Stimulated activated naive CD8-positive, alpha-beta T cell treated with anti-CD3 and anti-CD28 coated beads, Interleukin-15, amount 100 ng/mL, for 72 hours (primary cell): Measurements from ENCODE around the gene VSIG10L.

Experiments
- ATAC-seq: fragments of 150-1000 bp; cut with Tn5 transposase; 2 replicates; pipeline ENCODE4 v1.10.0; 2021; ENCODE audit warnings: mild to moderate bottlenecking, moderate library complexity
- DNase-seq, 2 donors: peaks; one replicate each; pipeline ENCODE4 v3.0.0; 2021 to 2022
- H3K27ac Mint-ChIP-seq, 2 donors: one replicate each; pipeline ENCODE4 v1.8.0; 2022; ENCODE audit warnings: mild to moderate bottlenecking in 2 of 2, mixed read lengths in 2 of 2, moderate library complexity in 2 of 2
- H3K27me3 Mint-ChIP-seq: one replicate; pipeline ENCODE4 v1.8.0; 2022; ENCODE audit warnings: mixed read lengths
- H3K4me1 Mint-ChIP-seq: one replicate; pipeline ENCODE4 v1.8.0; 2022; ENCODE audit warnings: mild to moderate bottlenecking, mixed read lengths
- H3K4me3 Mint-ChIP-seq, 2 donors: one replicate each; pipeline ENCODE4 v1.8.0; 2022; ENCODE audit warnings: mild to moderate bottlenecking in 2 of 2, mixed read lengths in 2 of 2, moderate library complexity in 1 of 2
- H3K9me3 Mint-ChIP-seq, 2 donors: one replicate each; pipeline ENCODE4 v1.8.0; 2022; ENCODE audit warnings: mixed read lengths in 2 of 2

VSIG10L gene

GRCh38 chr19:51318687-51319648 is 23.0 kb downstream of the VSIG10L start:
- peaks cover 4 to 10% of the 10 kb centered on the region in 2 donors for H3K9me3 Mint-ChIP-seq
- DNase-seq = no peak
- H3K4me1 Mint-ChIP-seq = no peaks in the 10 kb centered on the region
- no peak overlapping the region for H3K27ac Mint-ChIP-seq
- H3K4me3 Mint-ChIP-seq = no peak overlapping the region
- no peak for ATAC-seq
- peaks cover 36% of the 10 kb centered on the region for H3K27me3 Mint-ChIP-seq

DNA sequence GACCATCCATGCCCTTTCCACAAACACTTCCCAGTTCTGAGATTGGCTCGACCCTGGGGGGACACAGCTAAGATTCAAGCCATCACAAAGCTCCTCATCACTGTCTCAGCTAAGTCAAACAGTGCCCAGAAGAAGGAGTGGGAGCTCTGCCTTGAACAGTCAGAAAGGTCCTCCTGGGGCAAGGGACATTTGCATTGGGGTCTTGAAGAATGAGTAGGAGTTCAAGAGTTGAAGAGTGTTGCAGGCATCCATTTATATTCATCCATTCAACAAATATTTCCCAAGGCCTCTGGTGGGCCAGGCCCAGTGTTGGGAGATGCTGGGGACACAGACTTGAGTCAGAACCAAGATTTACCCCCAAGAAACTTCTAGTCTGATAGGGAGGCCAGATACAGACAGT is 24.0 kb downstream of the VSIG10L start:
- Mint-ChIP-seq H3K27me3 (peaks cover 36% of the 10 kb centered on the region), H3K4me1 (no peaks in the 10 kb centered on the region), H3K4me3 (no peak overlapping the region), H3K9me3 (peaks cover 4 to 10% of the 10 kb centered on the region in 2 donors), H3K27ac (no peak overlapping the region)
- no peak for ATAC-seq
- DNase-seq = no peak

DNA sequence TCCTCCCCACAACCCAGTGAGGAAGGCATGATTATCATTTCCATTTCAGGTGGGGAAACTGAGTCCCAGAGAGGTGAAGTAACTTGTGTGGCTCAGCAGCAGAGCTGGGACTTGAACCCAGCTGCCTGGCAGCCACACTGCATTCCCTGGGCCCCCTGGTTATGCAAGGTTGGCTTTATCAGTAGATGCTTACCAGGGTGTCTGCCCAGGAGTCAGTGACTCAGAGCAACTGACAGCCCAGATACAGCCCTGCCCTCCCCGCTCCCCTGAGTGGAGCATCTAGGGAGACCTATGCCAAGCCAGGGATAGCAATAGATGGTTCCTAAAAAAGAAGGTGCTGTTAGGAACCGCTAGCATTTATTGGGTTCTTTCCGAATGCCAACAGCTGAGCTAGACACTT is 24.6 kb downstream of the VSIG10L start:
- no peaks in the 10 kb centered on the region for H3K4me1 Mint-ChIP-seq
- peaks cover 36% of the 10 kb centered on the region for H3K27me3 Mint-ChIP-seq
- ATAC-seq (no peak), DNase-seq (no peak)
- peaks cover 4 to 10% of the 10 kb centered on the region in 2 donors for H3K9me3 Mint-ChIP-seq
- H3K4me3 Mint-ChIP-seq = no peak overlapping the region
- no peak overlapping the region for H3K27ac Mint-ChIP-seq

- Mint-ChIP-seq H3K27ac (no peak overlapping the region), H3K9me3 (peaks cover 4 to 10% of the 10 kb centered on the region in 2 donors), H3K27me3 (peaks cover 39% of the 10 kb centered on the region), H3K4me3 (no peak overlapping the region), H3K4me1 (no peaks in the 10 kb centered on the region)
- ATAC-seq (no peak), DNase-seq (no peak)
Observed at GRCh38 chr19:51316688-51317087, 25.3 kb downstream of the VSIG10L start.

DNA sequence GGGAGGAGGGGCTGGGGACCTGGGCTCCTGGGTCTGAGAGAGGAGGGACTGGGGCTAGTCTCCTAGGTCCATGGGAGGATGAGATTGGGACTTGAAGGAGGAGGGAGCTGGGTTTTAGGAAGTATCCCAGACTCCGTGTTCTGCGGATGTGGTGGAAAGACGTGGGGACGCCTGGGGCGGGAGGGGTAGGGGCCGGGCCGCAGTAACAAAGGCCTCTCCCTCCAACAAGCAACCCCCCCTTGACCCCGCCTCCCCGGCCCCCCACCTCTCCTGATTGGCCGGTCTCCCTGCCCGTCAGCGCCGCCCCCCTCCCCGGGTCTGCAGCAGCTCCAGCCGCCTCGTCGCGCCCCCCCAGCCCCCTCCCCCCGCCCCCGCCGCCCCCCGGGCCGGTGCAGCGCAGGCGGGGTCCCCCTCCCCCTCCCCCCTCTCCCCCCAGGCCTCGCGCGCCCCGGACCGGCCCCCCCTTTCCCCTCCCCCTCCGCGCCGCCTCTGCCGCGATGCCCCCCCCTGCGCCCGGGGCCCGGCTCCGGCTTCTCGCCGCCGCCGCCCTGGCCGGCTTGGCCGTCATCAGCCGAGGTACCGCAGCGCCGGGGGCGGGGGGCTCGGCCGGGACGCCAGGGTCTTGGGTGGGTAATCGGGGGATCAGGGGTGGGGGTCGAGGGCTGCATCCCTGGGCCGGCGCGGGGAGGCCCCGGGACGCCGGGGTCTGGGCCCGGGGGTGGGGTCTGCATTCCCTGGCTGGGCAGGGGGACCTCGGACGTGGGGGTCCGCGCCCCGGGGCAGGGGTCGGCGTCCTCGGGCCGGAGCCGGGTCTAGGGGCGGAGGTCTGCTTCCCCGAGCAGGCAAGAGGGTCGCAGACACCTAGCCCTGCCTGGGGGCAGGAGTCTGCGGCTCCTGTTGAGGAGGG is 30.3 kb downstream of the VSIG10L start, which contains the start of gene IGLON5:
IGLON5 (plus strand) TSS at position 294 of the 907 bp plus-strand sequence; CDS start at position 498, 204 bp downstream.
- Mint-ChIP-seq H3K4me1 (no peaks in the 10 kb centered on the region), H3K27me3 (peaks cover 72% of the 10 kb centered on the region), H3K9me3 (peaks cover 13 to 21% of the 10 kb centered on the region in 2 donors), H3K4me3 (no peak within 1 kb of the TSS), H3K27ac (no peak within 1 kb of the TSS)
- ATAC-seq (peak; percentile 20), DNase-seq (no peak)

DNA sequence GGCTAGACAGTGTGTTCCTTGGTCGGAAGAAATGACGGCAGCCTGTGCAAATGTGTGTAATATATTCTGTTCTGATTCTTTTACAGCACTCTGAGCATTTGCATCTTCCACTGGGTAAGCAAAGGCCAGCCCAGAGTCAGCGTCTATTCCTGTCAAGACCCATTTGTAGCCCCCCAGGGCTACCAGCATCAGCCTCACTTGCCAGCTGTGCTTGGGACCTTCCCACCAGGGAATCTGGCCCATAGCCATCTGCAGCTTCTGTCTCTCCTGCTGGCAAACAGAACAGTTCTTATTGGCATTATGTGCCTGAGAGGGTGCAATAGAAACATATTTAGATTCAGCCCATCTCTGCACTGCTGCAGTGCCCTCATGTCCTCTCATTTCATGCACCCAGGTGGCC is 36.5 kb downstream of the VSIG10L start:
- Mint-ChIP-seq H3K4me1 (no peaks in the 10 kb centered on the region), H3K27me3 (peaks cover 42% of the 10 kb centered on the region), H3K9me3 (peaks cover 20% of the 10 kb centered on the region in 2 donors), H3K4me3 (no peak overlapping the region), H3K27ac (no peak overlapping the region)
- ATAC-seq (no peak), DNase-seq (no peak)

DNA sequence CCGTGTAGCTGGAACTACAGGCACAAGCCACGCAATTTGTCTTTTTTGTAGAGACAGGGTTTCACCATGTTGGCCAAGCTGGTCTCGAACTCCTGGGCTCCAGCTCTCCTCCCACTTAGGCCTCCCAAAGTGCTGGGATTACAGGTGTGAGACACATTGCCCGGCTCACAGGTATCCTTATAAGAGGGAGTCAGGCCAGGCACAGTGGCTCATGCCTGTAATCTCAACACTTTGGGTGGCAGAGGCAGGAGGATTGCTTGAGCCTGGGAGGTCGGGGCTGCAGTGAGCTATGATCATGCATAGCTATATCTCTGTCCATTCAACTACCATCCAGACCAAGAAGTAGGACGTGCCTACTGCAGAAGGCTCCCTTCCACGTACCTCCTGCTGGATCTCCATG is 40.7 kb downstream of the VSIG10L start:
- Mint-ChIP-seq H3K27ac (no peak overlapping the region), H3K4me3 (no peak overlapping the region), H3K9me3 (peaks cover 7 to 9% of the 10 kb centered on the region in 2 donors), H3K4me1 (no peaks in the 10 kb centered on the region), H3K27me3 (peaks cover 8% of the 10 kb centered on the region)
- no peak for DNase-seq
- no peak for ATAC-seq

- H3K4me1 Mint-ChIP-seq = no peaks in the 10 kb centered on the region
- DNase-seq (no peak), ATAC-seq (no peak)
- H3K27me3 Mint-ChIP-seq = peaks cover 23% of the 10 kb centered on the region
- no peaks in the 10 kb centered on the region for H3K9me3 Mint-ChIP-seq
- H3K4me3 Mint-ChIP-seq = no peak overlapping the region
- H3K27ac Mint-ChIP-seq = no peak overlapping the region
Observed at GRCh38 chr19:51297406-51297805, 44.5 kb downstream of the VSIG10L start.

- ATAC-seq (no peak), DNase-seq (no peak)
- Mint-ChIP-seq H3K4me3 (no peak overlapping the region), H3K27ac (no peak overlapping the region), H3K9me3 (no peaks in the 10 kb centered on the region), H3K27me3 (peaks cover 23% of the 10 kb centered on the region), H3K4me1 (no peaks in the 10 kb centered on the region)
Observed at GRCh38 chr19:51296336-51297093, 45.4 kb downstream of the VSIG10L start.

- no peaks in the 10 kb centered on the region for H3K4me1 Mint-ChIP-seq
- peaks cover 23% of the 10 kb centered on the region for H3K27me3 Mint-ChIP-seq
- no peak for ATAC-seq
- H3K27ac Mint-ChIP-seq = peak overlapping the region in 1 of 2 donors; percentile 93
- H3K9me3 Mint-ChIP-seq = no peaks in the 10 kb centered on the region
- H3K4me3 Mint-ChIP-seq = no peak overlapping the region
- DNase-seq = no peak
Observed at GRCh38 chr19:51295382-51296126, 46.4 kb downstream of the VSIG10L start.

DNA sequence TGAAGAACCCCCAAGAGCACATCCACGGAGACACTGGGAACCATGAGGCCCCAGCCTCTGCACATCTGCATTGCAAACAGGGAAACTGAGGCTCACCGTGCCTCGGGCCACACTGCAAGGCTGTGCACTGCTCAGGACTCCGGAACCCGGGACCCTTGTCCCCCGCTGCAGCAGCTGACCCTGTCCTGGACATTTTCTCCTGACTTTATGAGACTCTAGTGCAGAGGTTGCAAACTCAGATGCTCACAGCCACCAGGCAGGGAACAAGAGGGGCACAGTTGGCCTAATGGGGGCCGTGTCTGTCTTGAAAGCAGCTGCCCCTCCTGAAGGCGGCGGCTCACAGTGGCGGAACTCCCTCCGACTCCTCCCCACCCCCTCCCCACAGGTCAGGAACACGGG is 47.0 kb downstream of the VSIG10L start:
- ATAC-seq (no peak), DNase-seq (no peak)
- no peaks in the 10 kb centered on the region for H3K4me1 Mint-ChIP-seq
- no peak overlapping the region for H3K27ac Mint-ChIP-seq
- H3K9me3 Mint-ChIP-seq = no peaks in the 10 kb centered on the region
- peaks cover 23% of the 10 kb centered on the region for H3K27me3 Mint-ChIP-seq
- H3K4me3 Mint-ChIP-seq = no peak overlapping the region

GRCh38 chr19:51294211-51294976 is 47.5 kb downstream of the VSIG10L start:
- Mint-ChIP-seq H3K9me3 (no peaks in the 10 kb centered on the region), H3K27me3 (peaks cover 23% of the 10 kb centered on the region), H3K4me3 (no peak overlapping the region), H3K27ac (no peak overlapping the region), H3K4me1 (no peaks in the 10 kb centered on the region)
- DNase-seq (no peak), ATAC-seq (no peak)

- H3K27me3 Mint-ChIP-seq = peaks cover 23% of the 10 kb centered on the region
- ATAC-seq (no peak), DNase-seq (no peak)
- H3K4me3 Mint-ChIP-seq = no peak overlapping the region
- H3K9me3 Mint-ChIP-seq = no peaks in the 10 kb centered on the region
- H3K4me1 Mint-ChIP-seq = no peaks in the 10 kb centered on the region
- H3K27ac Mint-ChIP-seq = no peak overlapping the region
Observed at GRCh38 chr19:51293571-51294210, 48.2 kb downstream of the VSIG10L start.

GRCh38 chr19:51292971-51293370 is 49.0 kb downstream of the VSIG10L start:
- ATAC-seq (no peak), DNase-seq (no peak)
- Mint-ChIP-seq H3K27ac (no peak overlapping the region), H3K4me1 (no peaks in the 10 kb centered on the region), H3K4me3 (no peak overlapping the region), H3K27me3 (peaks cover 23% of the 10 kb centered on the region), H3K9me3 (no peaks in the 10 kb centered on the region)
